IMR-90 (cell line): ENCODE data around the gene TOGARAM2. TPM values are rescaled to one million over a fixed set of nuclear protein-coding genes. Genes with fewer than 3 reads are reported as not detected.
A peak's percentile ranks its signal among the peaks of the same experiment; 100 is the strongest.

ENCODE experiments used
- ATAC-seq: fragments of 200-7000 bp; cut with Tn5 transposase; 2 replicates; pipeline ENCODE4 v1.9.1; 2020; ENCODE audit warnings: low read depth, mild to moderate bottlenecking, moderate library complexity
- BruUV-seq: library from RNA; stranded (reverse); fragments of 400-500 nt; replicated peaks from 2 replicates; lab custom pipeline; 2021; lab: Mats Ljungman, UMichigan
- CTCF ChIA-PET: fragments of 300-600 bp; formaldehyde crosslinking; extraction: SDS; loops from one replicate; lab custom pipeline; 2021; ENCODE audit warnings: antibody characterized with exemption; lab: Yijun Ruan, JAX
- POLR2A ChIA-PET: fragments of 300-600 bp; sonication (Branson Sonifier 250); formaldehyde crosslinking; loops from one replicate; lab custom pipeline; 2022; ENCODE audit warnings: antibody characterized with exemption; ENCODE audit not compliant: unreplicated experiment; lab: Charles Lee
- DNase-seq: peaks from one replicate; pipeline ENCODE4 v3.0.0; 2013
- H2AFZ ChIP-seq: replicated peaks from 2 replicates; pipeline ENCODE3; 2013; ENCODE audit warnings: low read length, mild to moderate bottlenecking; ENCODE audit not compliant: poor library complexity
- H2AK5ac ChIP-seq: 2 replicates; pipeline ENCODE4 v1.6.1; 2013; ENCODE audit warnings: low read depth, low read length, inconsistent platforms
- H2AK9ac ChIP-seq: replicated peaks from 2 replicates; pipeline ENCODE3; 2013; ENCODE audit warnings: mild to moderate bottlenecking, low read depth, low read length, moderate library complexity; ENCODE audit not compliant: poor library complexity
- H2BK120ac ChIP-seq: 2 replicates; pipeline ENCODE4 v1.6.1; 2013; ENCODE audit warnings: low read depth, low read length, inconsistent platforms
- H2BK15ac ChIP-seq: 3 replicates; pipeline ENCODE4 v1.6.1; 2013; ENCODE audit warnings: low read depth, low read length, inconsistent platforms
- H2BK20ac ChIP-seq: 2 replicates; pipeline ENCODE4 v1.6.1; 2013; ENCODE audit warnings: low read depth, mild to moderate bottlenecking, inconsistent platforms, low read length, moderate library complexity
- H2BK5ac ChIP-seq: 2 replicates; pipeline ENCODE4 v1.6.1; 2013; ENCODE audit warnings: mild to moderate bottlenecking, low read depth, low read length, inconsistent platforms; ENCODE audit not compliant: poor library complexity, severe bottlenecking
- H3K14ac ChIP-seq: replicated peaks from 2 replicates; pipeline ENCODE4 v1.6.1; 2013; ENCODE audit warnings: low read depth, low read length, inconsistent platforms
- H3K18ac ChIP-seq: 2 replicates; pipeline ENCODE4 v1.6.1; 2013; ENCODE audit warnings: low read depth, low read length, control low read depth
- H3K23ac ChIP-seq: 2 replicates; pipeline ENCODE4 v1.6.1; 2013; ENCODE audit warnings: low read depth, low read length, inconsistent platforms
- H3K27ac ChIP-seq: 2 replicates; pipeline ENCODE4 v1.5.1; 2013; ENCODE audit warnings: mild to moderate bottlenecking, control low read depth, low read length; ENCODE audit not compliant: insufficient read depth
- H3K27me3 ChIP-seq: 2 replicates; pipeline ENCODE4 v1.6.1; 2013; ENCODE audit warnings: low read length; ENCODE audit not compliant: control insufficient read depth, insufficient read depth
- H3K36me3 ChIP-seq: 2 replicates; pipeline ENCODE4 v1.6.1; 2013; ENCODE audit warnings: low read length, mixed read lengths; ENCODE audit not compliant: control insufficient read depth, insufficient read depth
- H3K4ac ChIP-seq: 2 replicates; pipeline ENCODE4 v1.6.1; 2013; ENCODE audit warnings: low read depth, low read length, inconsistent platforms
- H3K4me1 ChIP-seq: 2 replicates; pipeline ENCODE4 v1.6.1; 2013; ENCODE audit warnings: low read length, mixed read lengths; ENCODE audit not compliant: control insufficient read depth, insufficient read depth
- H3K4me2 ChIP-seq: 2 replicates; pipeline ENCODE4 v1.6.1; 2013; ENCODE audit warnings: low read depth, mild to moderate bottlenecking, control low read depth, low read length, moderate library complexity
- H3K4me3 ChIP-seq: 2 replicates; pipeline ENCODE4 v1.5.1; 2013; ENCODE audit warnings: low read depth, mild to moderate bottlenecking, control low read depth, low read length, moderate library complexity; ENCODE audit not compliant: insufficient read depth
- H3K56ac ChIP-seq: 2 replicates; pipeline ENCODE4 v1.6.1; 2013; ENCODE audit warnings: low read length, inconsistent platforms; ENCODE audit not compliant: insufficient read depth; ENCODE audit errors: extremely low read depth
- H3K79me1 ChIP-seq, 2 experiments: 2 replicates each; pipeline ENCODE4 v1.6.1; 2013; ENCODE audit warnings: low read length in 2 of 2, inconsistent platforms in 1 of 2, low read depth in 1 of 2
- H3K9ac ChIP-seq: 2 replicates; pipeline ENCODE4 v1.6.1; 2013; ENCODE audit warnings: low read depth, low read length, control low read depth
- H3K9me1 ChIP-seq: 2 replicates; pipeline ENCODE4 v1.6.1; 2013; ENCODE audit warnings: low read length, inconsistent platforms; ENCODE audit not compliant: insufficient read depth
- H3K9me3 ChIP-seq: 2 replicates; pipeline ENCODE4 v1.6.1; 2013; ENCODE audit warnings: low read length; ENCODE audit not compliant: control insufficient read depth, insufficient read depth
- H4K20me1 ChIP-seq: 2 replicates; pipeline ENCODE4 v1.6.1; 2013; ENCODE audit warnings: low read length, inconsistent platforms; ENCODE audit not compliant: insufficient read depth
- H4K5ac ChIP-seq: 2 replicates; pipeline ENCODE4 v1.6.1; 2013; ENCODE audit warnings: mild to moderate bottlenecking, low read depth, low read length, control low read depth
- H4K8ac ChIP-seq, 2 experiments: 2 replicates each; pipeline ENCODE4 v1.6.1; 2013; ENCODE audit warnings: low read depth in 2 of 2, low read length in 2 of 2, control low read depth in 1 of 2, inconsistent platforms in 1 of 2
- H4K91ac ChIP-seq: 2 replicates; pipeline ENCODE4 v1.6.1; 2013; ENCODE audit warnings: low read depth, low read length, inconsistent platforms; ENCODE audit not compliant: insufficient read depth
- BHLHE40 ChIP-seq: fragments of 150-350 bp; IDR thresholded peaks from 2 replicates; pipeline ENCODE4 v1.6.1; 2016; ENCODE audit warnings: mild to moderate bottlenecking, low read depth, low read length
- CEBPB ChIP-seq: IDR thresholded peaks from 2 replicates; pipeline ENCODE4 v1.6.1; 2012; ENCODE audit warnings: low read depth, low read length, improper control_type of control experiment
- CHD1 ChIP-seq: IDR thresholded peaks from 2 replicates; pipeline ENCODE4 v1.6.1; 2012; ENCODE audit warnings: low read depth, low read length, improper control_type of control experiment
- ELK1 ChIP-seq: fragments of 150-350 bp; IDR thresholded peaks from 2 replicates; pipeline ENCODE4 v1.6.1; 2016; ENCODE audit warnings: low read depth, mild to moderate bottlenecking, low read length, moderate library complexity, borderline replicate concordance
- FOS ChIP-seq: fragments of 150-350 bp; IDR thresholded peaks from 2 replicates; pipeline ENCODE4 v1.6.1; 2016; ENCODE audit warnings: low read depth, low read length
- MAFK ChIP-seq: IDR thresholded peaks from 2 replicates; pipeline ENCODE4 v1.6.1; 2012; ENCODE audit warnings: low read depth, low read length, improper control_type of control experiment
- MAZ ChIP-seq: IDR thresholded peaks from 2 replicates; pipeline ENCODE4 v1.6.1; 2012; ENCODE audit warnings: low read depth, mild to moderate bottlenecking, low read length, improper control_type of control experiment, moderate library complexity, borderline replicate concordance
- MXI1 ChIP-seq: IDR thresholded peaks from 2 replicates; pipeline ENCODE4 v1.6.1; 2012; ENCODE audit warnings: low read depth, mild to moderate bottlenecking, low read length, moderate library complexity, borderline replicate concordance
- RAD21 ChIP-seq: IDR thresholded peaks from 2 replicates; pipeline ENCODE4 v1.6.1; 2012; ENCODE audit warnings: low read length, improper control_type of control experiment
- RCOR1 ChIP-seq: IDR thresholded peaks from 2 replicates; pipeline ENCODE4 v1.6.1; 2012; ENCODE audit warnings: mild to moderate bottlenecking, low read length, improper control_type of control experiment; ENCODE audit not compliant: insufficient replicate concordance
- SMC3 ChIP-seq: fragments of 150-350 bp; IDR thresholded peaks from 2 replicates; pipeline ENCODE4 v1.6.1; 2016; ENCODE audit warnings: low read depth, mild to moderate bottlenecking, antibody characterized with exemption, low read length, moderate library complexity
- USF2 ChIP-seq: fragments of 150-350 bp; IDR thresholded peaks from 2 replicates; pipeline ENCODE4 v1.6.1; 2017; ENCODE audit warnings: mild to moderate bottlenecking, antibody characterized with exemption, low read length, low read depth
- WGBS, 2 experiments: methylation state at CpG; one replicate each; pipeline versions ENCODE4 v1.1.5 to v1.1.7; 2013; ENCODE audit warnings: missing lambda C conversion rate in 2 of 2; ENCODE audit not compliant: insufficient read length in 1 of 2; ENCODE audit errors: extremely low coverage in 2 of 2; 5-methylcytosine and 5-hydroxymethylcytosine counted together
- dilution Hi-C: fragments of 300-500 bp; cut with HindIII; formaldehyde crosslinking; loops from one replicate; pipeline ENCODE4 v1.14.3; 2018; ENCODE audit warnings: low sequenced_read_pairs; ENCODE audit not compliant: unreplicated experiment
- in situ Hi-C: fragments of 300-500 bp; cut with MboI; formaldehyde crosslinking; loops from 3 replicates; pipeline ENCODE4 v1.14.3; 2019; ENCODE audit warnings: low sequenced_read_pairs, inconsistent platforms, mixed read lengths
- intact Hi-C: fragments of 100-400 bp; cut with micrococcal nuclease; formaldehyde crosslinking; loops from 2 replicates; pipeline ENCODE4 v1.10.0; 2022
- polyA plus RNA-seq, 3 experiments: library from polyadenylated mRNA; depleted of rRNA; stranded (reverse); fragments of >200 nt; gene quantifications; 2 replicates each; pipeline ENCODE4 v1.2.3, GENCODE V29; 2012; ENCODE audit warnings: low replicate concordance in 1 of 3
- total RNA-seq: library from RNA; depleted of rRNA; stranded (reverse); fragments of >200 nt; gene quantifications from 2 replicates; pipeline ENCODE4 v1.2.3, GENCODE V29; 2012

The TOGARAM2 gene
- total and polyA plus RNA-seq, 2 of the 4 experiments (the other 2 are of a cell fraction), result under 0.01 to 0.38 TPM

GRCh38 chr2:29035016-29035745, 54.1 kb downstream of the TOGARAM2 start:
- CTCF ChIA-PET, result no interaction called here
- POLR2A ChIA-PET, result no interaction called here
- no peaks in the 10 kb centered on the region for H3K9me3 ChIP-seq
- no peaks in the 10 kb centered on the region for H3K36me3 ChIP-seq
- no peak overlapping the region for H2AK5ac ChIP-seq
- TF ChIP-seq FOS (no peak), CHD1 (no peak), SMC3 (no peak), RCOR1 (no peak), MAZ (no peak), MAFK (no peak), USF2 (no peak), ELK1 (no peak), MXI1 (no peak), CEBPB (no peak), BHLHE40 (no peak), RAD21 (no peak)
- DNase-seq (no peak), ATAC-seq (no peak)
- no peak overlapping the region for H3K4ac ChIP-seq
- no peak overlapping the region for H4K8ac ChIP-seq
- H2BK5ac ChIP-seq, result no peak overlapping the region
- H2AFZ ChIP-seq, result no peak overlapping the region
- dilution Hi-C loops (no loop called here), intact Hi-C loops (no loop called here), in situ Hi-C loops (no loop called here)
- peaks cover 10% of the 10 kb centered on the region for H3K4me1 ChIP-seq
- 95% methylated on average over 4 of the region's 17 CpGs; no CpG with 5 or more reads in 1 of the 2 experiments for WGBS, 2 experiments
- H4K91ac ChIP-seq, result no peak overlapping the region
- no peaks in the 10 kb centered on the region for H3K79me1 ChIP-seq
- peak overlapping the region; percentile 15 for H2AK9ac ChIP-seq
- no TSS peak for BruUV-seq
- H2BK15ac ChIP-seq, result no peak overlapping the region
- H3K9ac ChIP-seq, result no peak overlapping the region
- no peak overlapping the region for H2BK120ac ChIP-seq
- H3K9me1 ChIP-seq, result peaks cover 14% of the 10 kb centered on the region
- no peak overlapping the region for H3K4me3 ChIP-seq
- no peak overlapping the region for H2BK20ac ChIP-seq
- no peak overlapping the region for H3K27ac ChIP-seq
- no peak overlapping the region for H3K18ac ChIP-seq
- H3K27me3 ChIP-seq, result no peaks in the 10 kb centered on the region
- H3K4me2 ChIP-seq, result no peak overlapping the region
- no peak overlapping the region for H3K23ac ChIP-seq
- H3K14ac ChIP-seq, result no peak overlapping the region
- H3K56ac ChIP-seq, result no peak overlapping the region
- no peaks in the 10 kb centered on the region for H4K20me1 ChIP-seq
- H4K5ac ChIP-seq, result no peak overlapping the region
